GM18498 (cell line): ENCODE results near the gene HIBCH.

ENCODE experiments used
- ATAC-seq: cut with Tn5 transposase; IDR thresholded peaks from one replicate; pipeline ENCODE4 v1.9.1; 2021; ENCODE audit warnings: mild to moderate bottlenecking, moderate library complexity; ENCODE audit not compliant: unreplicated experiment

Gene HIBCH

DNA sequence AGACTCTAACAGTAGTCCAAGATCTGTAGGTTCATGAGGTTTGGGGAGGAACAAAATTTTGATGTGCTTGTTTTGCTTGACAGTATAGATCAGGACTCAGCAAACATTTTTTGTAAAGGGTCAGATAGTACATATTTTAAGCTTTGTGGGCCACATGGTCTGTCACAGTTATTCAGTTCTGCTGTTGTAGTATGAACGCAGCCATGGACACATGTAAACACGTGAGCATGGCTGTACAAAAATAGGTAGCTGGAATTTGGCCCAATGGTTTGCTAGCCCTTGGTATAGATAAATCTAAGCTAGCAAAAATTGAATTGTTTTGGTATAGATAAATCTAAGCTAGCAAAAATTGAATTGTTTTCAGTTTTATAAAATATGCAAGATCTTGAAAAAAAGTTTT lies 120.5 kb downstream of the HIBCH start:
- ATAC-seq: no peak

DNA sequence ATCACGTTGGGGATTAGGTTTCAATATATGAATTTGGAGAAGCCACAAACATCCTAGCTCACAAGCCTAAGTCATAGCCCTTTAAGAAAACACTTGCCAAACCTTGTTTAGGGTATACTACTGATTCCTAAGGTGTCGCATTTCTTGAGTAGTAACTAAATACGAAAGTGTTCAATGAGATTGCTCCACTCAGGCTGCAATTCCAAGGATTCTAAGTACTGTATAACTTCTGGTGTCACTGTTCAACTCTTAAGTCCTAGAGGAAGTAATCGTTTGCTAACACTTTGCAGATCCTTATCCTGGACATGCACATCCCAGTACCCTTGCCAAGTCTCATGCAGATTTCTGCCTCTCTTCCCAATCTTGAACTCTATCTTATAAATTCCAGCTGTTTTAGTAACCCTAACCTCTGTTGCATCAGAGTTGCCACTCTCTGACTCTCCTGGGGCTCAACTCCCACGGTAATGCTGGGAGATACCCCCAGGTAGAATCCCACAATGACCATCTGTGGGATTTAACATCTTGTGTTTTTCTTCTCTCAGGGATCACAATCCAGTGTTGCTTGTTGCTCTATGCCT lies 122.4 kb downstream of the HIBCH start:
- no peak for ATAC-seq

DNA sequence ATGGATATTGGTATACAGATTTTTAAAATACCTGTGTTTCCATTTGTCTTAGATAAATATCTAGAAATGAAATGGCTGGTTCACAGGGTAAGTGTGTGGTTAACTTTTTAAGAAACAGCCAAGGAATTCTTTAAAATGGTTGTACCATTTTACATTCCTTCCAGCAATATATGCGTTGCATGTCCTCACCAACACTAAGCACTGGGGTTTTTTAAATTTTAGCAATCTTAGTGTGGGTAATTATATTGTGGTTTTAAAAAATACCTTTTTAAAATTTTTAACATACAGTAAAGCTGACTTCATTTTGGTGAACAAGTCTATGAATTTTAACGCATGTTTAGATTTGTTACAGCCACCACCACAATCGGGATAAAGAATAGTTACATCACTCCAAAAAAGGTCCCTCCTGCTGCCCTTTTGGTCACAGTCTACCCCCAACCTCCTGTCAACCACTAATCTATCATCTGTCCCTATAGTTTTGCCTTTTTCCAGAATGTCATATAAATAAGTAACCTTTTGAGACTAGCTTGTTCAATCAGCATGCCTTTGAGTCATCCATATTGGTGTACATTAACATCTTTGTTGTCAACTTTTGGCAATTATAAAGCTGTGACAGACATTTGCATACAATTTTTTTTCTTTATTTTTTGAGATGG lies 129.0 kb downstream of the HIBCH start:
- no peak for ATAC-seq

DNA sequence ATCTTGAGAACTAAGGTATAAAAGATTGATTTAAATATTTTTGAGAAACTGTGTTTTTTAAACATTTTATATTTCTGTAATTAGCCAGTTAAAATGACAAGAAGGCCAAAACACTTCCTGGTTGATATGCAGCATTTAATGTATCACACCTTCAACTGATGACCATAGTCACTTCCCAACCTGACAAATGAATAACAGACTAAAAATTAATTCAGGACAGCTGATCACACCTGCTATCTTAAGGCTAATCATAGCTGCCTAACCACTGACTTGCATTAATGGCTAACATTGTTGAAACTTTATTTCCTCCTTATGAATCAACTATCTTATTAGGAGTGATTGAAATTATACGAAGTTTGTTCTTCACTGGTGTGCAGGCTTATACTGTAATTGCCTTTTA lies 131.3 kb downstream of the HIBCH start:
- ATAC-seq: no peak

DNA sequence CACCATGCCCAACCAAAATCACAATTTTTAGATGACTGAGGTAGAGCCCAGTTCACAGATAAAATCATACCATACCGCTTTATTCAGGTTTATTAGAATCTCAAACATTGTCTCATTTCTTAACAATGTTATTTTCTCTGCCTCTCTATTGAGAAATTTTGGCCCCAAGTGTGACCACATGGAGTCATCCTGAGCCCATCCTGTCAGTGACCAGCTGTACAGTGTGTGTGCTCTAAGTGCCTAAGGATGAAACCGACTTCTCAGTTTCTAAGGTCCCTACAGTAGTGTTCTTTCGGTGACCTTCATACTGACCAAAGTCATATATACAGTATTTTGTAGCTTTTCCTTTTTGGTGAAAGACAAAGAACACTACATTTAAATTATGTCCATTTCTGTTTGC lies 133.4 kb downstream of the HIBCH start:
- ATAC-seq: no peak

DNA sequence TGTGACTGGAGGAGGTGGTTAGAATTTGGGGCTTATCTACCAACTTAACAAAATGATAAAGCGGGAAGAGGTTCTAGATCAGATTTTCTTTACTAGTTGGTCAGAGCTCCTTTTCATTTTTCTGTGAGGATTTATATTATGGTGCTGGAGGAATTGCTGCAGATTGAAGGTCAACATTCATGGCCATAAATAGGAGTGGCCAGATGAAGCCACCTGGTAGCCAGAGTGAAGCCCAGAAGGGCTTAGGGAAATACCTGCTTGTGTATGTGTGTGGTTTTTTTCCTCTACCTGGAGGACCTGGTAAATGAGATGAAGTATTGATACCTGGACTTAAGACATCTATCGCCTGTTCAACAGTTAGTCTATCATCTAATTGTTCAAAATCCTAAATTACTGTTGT lies 134.2 kb downstream of the HIBCH start:
- no peak for ATAC-seq

DNA sequence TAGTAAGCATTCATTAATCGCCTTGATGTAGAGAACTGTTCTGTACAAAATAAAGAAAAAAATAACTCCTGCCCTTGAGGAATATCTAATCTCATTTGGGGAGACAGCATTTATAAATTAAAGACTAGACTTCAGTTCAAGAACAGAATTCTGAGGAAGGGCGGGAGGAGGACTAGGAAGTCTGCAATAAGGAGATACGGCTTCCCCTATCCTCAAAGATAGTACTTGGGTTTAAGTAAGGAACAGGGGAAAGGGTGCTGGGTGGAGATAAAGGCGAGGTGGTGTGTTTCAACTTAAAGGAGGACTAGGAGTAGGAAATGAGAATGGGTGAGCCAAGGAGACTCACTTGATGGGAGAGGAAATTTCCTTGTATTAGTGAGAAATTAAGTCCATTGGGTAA lies 135.2 kb downstream of the HIBCH start:
- no peak for ATAC-seq

DNA sequence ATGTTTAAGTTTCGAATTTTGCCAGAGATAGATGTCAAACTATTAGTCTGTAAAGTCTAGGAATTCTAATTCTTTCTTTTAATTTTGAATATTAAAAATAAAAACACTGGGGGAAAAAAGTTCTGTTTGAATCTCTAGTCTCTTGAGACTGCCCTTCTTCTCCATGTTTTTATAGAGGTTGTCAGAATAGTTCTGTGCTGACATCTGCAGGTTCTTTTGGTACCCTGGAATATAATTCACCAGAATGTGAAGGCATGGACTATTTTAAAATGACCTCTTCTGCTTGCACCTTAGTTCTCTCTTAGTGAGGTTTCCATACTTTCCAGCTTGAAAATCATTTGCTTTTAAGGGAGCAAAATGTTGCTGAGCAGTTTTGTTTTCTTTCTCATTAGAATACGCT lies 136.1 kb downstream of the HIBCH start:
- ATAC-seq: no peak

DNA sequence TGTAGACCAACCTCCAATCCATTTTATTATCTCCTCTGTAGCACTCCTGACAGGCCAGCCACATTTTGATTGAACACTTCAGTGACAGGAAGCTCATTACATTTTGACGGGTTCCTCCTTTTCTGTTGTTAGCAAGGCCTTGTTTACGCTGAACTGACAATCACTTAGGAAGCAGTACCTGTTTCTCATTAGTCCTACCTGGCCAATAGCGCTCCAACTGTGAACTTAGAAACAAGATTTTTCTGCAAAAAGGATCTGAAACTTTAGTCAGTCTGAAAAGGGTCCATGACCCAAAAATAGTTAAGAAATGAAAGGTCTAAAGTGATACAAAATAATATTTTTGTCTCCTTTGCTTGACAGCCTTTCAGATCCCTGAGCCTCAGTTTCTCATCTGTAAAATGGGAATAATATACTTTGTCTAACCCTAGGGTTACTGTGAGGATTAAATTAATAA lies 137.5 kb downstream of the HIBCH start:
- peak; percentile 36 for ATAC-seq

DNA sequence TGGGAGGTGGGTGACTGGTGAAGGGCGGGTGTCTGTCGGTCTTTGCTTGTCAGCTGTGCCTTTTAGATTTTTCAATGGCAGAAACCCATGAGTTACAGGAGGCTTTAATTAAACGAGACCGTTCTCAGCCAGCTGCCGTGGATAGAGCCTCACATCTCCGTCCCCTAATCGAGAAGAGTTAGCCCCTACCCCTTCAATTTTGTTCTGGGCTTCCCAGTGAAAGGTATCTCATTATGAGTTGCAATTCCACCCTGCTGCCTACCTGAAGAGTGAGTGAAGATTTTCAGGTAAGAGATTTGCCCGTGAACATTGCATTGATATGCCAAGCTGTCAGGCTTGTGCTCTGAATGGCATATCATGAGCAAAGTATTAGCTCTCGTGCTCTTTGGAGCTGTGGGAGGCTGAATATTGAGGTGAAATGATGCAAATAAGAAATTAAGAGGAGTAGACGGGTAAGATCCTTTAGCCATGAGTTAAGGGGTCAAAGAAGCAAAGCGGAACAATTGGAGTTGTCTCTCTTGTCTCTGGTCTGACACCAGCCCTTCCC lies 138.4 kb downstream of the HIBCH start:
- no peak for ATAC-seq

DNA sequence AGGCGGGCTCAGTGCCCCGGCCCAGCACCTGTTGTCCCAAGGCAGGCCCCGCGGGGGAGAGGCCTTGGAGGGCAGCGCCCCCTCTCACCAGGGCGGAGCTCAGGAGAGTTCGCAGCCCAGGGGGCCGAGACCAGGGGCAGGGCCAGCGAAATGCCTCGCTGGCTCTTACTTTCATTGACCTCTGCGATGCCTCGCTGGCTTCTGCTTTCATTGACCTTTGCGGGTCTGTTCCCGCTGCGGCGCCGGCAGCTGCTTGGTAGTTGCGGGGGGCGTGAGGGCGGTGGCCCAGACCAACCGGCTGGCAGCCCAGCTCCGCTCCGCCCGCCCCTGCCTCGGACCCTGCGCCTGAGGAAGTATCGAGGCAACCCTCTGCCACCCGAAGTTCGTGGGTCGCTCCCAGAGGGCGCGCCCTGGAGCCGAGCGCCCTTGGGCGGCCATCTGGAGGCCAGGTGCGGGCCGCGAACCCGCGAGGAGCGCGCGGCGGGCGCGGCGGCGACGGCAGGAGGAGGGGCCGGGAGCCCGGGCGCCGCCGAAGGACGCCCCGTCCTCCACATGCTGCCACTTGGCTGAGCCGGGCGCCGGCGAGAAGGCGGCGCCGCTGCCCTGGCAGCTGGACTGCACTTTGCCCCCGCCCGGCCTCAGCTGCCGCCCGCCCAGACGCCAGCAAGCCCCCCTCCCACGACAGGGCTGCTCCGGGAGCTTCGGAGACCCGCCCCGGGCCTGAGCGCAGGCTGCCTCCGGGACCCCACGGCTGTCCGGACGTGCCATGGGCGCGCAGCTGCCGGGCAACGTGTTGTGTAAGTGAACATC lies 139.1 kb downstream of the HIBCH start:
- ATAC-seq: peak; percentile 87

DNA sequence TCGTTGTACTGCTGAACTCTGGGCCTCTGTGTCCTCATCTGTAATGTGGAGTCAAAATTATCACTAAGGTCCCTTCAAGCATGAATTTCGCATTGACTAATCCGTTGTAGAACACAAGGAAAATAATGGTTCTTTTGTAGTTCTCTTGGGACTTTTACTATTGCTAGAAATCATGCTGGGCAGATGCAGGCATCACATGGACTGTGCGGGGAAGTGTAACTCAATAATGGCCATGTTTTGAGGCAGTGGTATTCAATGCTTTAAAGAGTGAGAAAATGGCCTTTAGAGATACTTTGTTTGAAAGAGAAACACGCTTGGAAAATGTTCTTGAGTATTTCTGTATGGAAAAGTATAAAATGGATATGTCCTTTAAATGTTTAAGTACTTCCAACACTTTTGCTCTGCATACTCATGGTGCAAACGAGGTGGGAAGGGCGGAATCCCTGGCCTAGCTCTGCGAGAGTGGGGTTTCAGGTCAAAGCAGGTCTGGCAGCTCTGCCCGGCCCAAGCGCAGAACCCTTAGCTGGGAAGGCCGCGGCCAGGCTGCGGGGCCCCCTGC lies 139.8 kb downstream of the HIBCH start:
- no peak for ATAC-seq

DNA sequence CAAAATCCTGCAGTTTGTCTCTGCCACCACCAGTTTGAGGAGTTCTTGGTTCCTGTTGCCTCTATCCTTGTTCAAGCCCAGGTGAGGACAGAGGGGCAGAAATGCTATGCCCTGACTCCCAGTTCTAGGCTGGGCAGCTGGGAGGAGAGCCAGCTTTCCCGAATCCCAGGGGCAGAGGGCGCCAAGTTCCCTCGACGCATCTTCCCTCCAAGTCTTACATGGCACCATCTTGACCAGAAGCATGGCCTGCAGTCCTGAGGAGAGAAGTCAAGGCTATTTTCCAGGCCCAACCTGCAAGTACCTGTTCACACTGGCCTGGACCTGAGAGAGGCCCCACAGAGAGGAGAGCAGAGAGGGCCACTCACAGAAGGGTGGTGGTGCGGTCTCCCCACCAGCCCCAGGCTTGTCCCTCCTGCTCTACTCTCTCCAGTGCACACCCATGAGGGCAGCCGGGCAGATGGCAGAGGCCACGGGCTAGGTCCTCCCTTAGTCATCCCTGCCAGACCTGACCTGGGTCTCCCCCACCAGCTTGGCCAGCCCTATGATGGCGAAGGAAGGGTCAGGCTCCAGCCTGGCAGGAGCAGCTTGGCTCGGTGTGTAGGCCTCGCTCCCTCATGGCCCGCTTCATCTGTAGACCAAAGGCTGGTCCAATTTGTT lies 141.4 kb downstream of the HIBCH start:
- ATAC-seq: no peak

DNA sequence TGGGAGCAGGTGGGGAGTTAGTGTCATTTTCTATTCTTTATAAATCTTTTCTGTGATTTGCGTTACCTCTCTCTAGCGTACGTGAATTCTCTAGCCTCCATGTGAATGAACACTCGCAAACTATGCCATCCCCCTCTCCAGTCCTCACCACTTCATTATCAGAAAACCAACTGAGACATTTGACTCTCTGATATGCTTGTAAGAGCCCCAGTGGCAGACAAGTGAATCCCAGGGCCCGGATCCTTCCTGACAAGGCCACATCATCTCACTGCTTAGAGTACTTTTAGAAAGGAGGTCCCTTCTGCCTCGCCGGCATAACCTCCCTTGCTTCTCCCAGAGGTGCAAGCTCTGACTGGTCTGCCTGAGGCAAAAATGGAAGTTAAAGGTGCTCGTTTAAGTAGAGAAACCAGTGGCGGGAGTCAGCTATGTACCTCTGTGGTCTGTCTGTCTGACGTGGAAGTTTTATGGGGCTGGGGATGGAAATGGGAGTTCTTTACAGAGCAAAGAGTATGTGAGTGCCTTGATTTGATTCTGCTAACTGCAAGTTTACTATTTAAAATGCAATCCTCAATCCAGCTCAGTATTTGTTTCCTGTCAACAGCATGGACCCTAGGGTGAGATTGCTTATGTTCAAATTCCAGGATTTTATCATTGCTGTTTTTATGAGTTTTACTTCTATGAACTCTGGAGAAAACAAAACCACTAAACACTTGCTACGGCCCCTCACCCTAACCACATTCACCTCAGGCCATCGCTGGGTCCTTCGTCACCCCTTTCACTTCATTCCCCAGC lies 142.2 kb downstream of the HIBCH start:
- ATAC-seq: no peak

DNA sequence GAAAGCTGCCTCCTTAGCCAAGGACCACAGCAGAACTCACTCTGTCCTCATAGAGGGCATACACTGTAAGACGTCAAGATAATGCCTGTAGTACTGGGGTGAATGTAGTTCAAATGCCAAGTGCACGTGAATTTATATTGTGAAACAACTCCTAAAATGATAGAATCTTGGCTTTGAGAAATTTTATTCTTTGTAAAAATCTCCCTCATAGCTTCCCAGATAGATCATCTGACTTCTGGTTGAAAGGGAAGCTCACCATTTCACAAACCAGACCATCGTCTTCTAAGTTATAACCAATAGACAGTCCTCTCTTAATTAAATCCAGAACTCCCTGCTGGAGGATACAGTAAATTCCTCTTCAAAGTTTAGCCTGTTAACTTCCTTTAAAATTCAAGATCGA lies 146.2 kb downstream of the HIBCH start:
- no peak for ATAC-seq

DNA sequence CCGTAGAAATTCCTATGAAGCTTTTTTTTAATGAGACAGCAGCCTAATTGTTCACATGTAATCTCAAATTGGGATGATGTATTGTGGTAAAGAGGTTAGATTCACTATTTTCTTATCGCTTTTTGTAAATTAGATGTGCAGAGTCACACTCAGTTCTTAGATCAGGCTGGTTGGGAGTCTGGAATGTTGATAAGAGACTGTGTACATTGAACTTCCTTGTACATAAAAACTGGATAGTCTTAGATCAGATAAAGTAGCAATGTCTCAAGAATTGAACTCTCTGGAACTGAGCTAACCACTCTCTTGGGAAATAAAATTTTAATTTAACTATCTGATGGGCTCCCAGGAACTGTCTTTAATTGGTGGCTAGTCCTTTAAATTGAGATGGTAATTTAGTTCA lies 149.0 kb downstream of the HIBCH start:
- ATAC-seq: no peak

DNA sequence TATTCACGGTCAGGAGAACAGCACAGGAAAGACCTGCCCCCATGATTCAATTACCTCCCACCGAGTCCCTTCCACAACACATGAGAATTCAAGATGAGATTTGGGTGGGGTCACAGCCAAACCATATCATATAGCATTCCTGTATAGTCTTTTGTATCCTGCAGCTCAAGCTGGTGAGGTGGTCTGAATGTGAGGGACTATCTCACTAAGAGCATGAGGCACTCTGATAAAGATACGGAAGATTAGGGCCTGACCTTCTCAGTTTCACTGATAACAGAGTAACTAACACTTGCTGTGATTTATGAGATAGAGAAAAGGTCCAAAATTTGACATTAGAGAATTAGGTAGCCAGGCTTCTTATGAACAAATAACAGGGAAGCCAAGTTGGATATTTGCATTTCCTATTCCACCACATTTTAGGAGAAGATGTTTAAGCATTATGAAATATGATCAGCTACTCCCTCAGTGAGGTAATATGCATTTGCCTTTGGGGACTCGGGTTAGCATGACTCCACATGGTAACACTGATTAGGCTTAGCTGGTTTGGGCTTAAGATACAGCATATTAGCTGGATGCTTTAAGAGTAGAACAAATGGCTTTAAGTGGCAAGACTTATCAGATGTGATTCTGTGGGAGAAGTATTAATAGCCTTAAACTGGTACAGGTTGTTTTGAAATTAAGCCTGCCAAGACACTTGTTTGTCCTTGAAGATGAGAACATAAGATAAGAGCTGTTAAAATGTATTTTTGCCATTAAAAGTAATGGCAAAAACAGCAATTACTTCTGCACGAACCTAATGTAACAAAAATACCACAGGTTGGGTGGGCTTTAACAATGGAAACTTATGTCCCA lies 150.2 kb downstream of the HIBCH start:
- ATAC-seq: no peak

DNA sequence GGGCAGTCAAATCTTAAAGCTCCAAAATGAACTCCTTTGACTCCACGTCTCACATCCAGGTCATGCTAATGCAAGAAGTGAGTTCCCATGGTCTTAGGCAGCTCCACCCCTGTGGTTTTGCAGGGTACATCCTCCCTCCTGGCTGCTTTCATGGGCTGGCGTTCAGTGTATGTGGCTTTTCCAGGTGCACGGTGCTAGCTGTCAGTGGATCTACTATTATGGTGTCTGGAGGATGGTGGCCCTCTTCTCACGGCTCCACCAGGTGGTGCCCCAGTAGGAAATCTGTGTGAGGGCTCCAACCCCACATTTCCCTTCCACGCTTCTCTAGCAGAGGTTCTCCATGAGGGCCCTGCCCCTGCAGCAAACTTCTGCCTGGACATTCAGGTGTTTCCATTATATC lies 151.9 kb downstream of the HIBCH start:
- ATAC-seq: no peak

DNA sequence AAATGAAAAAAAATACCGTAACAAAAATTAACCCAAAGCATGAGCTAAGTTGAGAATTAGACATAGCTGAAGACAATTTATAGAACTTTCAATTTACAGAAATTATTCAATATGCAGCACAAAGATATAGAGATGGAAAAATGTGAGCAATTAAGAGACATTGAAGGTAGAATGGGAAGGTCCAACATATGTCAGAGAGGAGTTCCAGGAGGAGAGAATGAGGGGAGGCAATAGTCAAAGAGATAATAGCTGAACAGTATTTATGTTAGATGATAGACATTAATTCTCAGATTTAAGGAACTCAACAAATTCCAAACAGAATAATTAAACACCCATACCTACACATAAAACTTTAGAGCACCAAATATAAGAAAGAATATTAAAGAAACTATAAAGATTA lies 154.1 kb downstream of the HIBCH start:
- ATAC-seq: no peak
